Hematopoietic multipotent progenitor cell treated with erythropoietin and hydrocortisone succinate and interleukin-3 and kit ligand, for 6 days (in vitro differentiated cells): ENCODE measurements around the gene ISG20.

Source experiments
- DNase-seq: peaks from one replicate; pipeline ENCODE4 v3.0.0-alpha.2; 2015

The ISG20 gene

DNA sequence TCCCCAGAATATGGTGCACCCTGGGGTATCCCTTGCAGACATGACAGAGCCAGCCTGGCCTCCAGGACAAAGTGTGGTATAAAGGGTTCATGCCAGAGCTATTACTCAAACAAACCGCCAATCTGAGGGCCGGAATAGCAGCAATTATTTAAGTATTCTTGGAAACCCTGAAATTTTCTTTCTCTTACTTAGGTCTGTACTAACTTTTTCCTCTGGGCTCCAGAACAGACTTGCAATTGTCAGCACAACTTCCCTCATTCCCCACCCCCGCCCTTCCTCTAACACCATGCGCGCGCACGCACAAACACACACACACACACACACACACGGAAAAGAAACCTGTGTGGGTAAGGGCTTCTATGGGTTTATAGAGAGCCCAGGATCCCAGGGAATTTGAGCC, 56.3 kb downstream of the ISG20 start:
- DNase-seq: no peak

DNA sequence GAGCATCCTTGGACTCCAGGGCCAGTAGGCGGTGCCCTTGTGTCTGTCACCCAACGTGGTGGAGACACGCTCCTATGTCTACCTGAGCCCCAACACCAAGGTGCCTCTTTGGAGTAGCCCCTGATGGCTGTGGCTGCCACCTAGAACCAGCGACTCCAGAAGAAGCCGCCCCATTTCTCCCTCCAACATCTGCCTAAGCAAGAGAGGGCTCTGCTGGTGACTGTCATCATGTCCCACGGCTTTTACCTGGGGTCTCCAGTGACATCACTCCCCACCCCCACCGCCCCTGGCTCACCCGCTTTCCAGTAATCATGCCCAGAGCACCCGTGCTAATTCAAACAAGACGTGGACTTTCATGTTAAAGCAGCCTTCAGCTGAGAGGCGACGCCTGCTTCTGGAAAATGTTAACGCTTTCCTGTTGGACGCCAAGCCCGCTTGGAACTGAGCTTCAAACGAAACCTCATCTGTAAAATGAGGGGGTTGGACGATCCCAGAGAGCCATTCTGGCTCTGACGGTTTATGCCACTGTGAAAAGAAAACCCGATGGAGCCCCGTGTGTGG, 57.0 kb downstream of the ISG20 start:
- no peak for DNase-seq

DNA sequence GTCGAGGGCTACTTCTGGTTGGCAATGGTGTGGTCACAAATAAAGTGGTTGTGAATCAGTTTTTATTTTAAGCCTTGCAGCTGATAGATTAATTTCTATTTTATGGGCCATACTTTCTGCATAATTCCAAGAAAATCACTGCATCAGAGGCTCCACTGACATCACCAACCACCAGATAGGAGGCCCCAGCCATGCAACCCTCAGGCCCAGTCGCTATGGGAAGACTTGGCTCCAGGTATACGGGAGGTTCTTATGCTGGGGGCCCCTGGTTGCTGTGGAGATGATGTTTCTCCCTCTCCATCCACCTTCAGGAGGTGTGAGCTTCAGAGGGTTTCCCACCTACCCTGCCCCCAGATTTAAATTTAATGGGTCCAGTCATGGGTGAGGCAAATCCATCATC, 57.4 kb downstream of the ISG20 start:
- no peak for DNase-seq

DNA sequence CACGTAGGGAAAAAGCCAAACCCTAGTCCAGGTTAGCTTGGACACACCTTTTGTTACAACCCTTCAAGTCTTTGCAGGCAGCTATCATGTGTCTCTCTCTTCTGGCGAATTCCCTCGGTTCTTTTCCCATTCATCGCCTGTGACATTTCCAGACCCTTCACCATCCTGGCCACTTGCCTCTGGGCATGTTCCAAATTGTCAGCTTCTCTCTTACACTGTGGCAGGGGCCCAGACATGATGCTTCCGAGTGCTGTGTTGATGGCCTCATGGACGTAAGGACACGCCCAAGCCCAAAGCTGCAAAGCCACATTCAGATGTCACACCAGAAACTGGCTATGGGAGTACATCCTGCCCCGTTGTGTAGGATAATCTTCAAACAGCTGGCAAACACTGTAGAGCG, 58.5 kb downstream of the ISG20 start:
- DNase-seq: no peak

DNA sequence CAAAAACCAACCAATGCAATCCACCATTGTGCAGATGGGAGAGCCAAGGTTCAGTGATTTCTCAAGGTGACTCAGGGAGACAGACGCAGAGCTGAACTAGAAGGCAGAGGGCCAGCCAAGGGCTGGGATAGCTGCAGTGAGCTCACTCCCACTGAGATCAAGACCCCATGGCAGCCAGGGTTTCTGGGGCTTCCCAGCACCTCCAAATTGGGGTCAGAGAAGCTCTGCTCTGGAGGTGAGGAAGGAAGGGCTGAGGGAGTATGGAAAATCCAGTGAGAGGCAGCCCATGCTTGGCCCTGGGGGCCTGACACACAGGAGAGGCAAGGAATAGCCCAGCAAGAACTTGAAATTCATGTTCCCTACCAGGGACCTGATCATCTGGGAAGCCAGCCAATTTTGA, 61.0 kb downstream of the ISG20 start:
- no peak for DNase-seq

DNA sequence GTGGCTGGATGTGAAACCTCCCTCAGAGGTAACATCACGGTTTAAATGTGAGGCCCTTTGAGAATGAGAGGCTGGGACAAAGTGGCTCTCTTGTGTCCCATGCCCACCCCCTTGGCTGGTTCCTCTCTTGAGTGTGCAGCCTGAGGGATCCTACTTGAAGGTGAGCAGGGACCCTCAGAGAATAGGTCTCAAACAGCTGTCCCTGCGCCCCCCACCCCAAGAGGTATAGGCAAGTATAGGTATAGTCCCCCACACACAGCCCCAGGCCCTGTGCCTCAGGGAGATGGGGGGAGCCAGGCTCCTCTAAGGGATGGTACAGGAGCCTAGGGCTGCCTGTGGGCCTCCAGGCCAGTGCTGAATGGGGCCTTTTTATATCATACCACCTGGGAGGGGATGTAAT, 61.9 kb downstream of the ISG20 start:
- DNase-seq: no peak

DNA sequence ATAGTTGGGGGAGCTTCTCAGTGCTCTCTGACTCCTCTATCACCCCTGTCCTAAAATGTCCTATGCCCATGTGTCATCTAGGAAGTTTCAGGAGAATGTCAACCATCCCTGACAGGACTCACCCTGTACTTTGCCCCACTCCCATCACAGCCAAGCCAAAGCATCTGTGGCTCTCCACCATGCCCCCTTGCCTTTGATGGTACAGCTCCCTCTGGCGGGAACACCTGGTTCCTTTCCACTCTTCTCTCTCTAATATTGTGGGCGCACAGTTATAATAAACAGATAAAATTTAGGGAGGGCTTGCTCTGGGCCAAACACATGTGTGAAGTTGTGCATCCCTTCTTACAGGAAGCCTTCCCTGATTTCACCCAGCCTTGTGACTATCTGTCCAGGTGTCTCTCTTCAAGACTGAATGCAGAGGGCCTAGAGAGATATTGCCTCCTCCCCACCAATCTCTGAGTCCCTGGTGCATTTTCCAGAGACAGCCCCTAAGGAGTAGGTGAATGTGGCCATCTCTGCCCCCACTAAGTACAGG, 62.8 kb downstream of the ISG20 start:
- peak; percentile 9 for DNase-seq

DNA sequence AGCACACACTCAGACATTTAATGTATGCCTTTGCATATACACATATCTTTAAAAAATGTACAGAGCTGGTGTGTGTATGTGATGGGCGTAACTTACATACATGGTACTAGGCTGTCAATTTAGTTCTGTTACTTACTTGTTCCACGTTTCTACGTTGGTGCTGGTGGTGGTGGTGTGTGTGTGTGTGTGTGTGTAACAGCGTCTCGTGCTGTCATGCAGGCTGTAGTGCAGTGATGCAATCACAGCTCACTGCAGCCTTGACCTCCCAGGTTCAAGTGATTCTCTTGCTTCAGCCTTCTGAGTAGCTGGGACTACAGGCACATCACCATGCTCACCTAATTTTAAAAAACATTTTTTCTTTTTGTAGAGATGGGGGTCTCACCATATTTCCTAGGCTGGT, 64.2 kb downstream of the ISG20 start:
- DNase-seq: no peak

DNA sequence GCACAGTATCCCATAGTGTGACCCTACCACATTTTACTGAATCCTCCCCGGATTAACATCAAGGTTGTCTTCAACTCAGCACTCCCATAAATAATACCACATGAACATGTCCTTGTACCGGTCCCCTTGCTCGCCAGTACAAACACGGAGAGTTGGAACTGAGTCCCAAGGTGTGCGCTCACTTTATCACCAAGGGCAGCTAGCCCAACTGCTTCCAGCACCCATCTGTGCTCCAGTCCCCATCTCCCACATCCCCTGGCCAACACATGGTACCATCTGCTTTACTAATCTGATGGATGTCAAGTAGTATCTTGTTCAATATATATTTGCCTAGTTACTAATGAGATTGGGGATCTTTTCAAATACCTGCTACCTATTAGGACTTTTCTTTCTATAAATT, 64.7 kb downstream of the ISG20 start:
- DNase-seq: no peak

DNA sequence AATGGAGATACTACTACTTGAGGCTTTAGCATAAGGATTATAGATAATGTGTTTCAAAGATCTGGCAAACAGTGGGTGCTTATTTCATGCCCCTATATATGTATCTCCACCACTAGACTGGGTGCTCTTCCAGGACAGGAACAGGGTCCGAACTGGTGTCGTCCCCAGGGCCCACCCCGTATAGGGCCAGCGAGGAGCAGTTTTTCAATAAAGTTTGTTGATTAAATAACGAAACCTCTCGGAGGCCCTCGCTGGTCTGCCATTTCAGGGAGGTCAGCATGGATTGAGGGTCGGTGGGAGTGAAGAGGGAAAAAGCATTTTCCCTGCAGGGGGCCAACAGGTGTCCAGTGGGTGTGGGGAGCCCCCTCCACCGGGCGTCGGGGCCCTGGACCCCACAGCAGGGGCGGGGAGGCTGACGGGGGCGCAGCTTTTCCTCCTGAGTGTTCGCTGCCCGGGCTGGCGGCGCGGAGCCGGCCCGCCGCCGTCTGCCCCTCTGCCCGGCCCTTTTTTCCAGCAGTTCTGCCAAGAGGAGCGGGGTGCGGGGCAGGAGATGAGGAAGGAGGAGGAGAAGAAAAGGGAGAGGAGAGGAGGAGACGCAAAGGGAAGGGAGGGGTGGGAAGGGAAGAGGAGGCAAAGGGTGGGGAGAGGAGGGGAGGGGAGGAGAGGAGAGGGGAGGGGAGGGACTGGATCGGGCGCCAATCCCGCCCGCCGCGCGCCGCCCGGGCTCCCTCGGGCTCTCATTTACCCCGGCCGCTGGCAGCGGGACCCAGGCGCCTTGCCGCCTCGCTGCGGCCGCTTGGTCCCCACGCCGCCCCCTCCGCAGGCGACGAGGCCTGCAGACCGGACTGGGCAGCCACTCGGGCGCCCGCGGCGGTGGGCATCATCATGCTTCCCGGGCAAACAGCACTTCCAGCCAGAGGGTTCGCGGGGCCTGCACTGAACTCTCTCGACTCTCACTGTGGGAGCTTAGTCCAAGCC, 66.3 kb downstream of the ISG20 start:
- DNase-seq: peak; percentile 3

DNA sequence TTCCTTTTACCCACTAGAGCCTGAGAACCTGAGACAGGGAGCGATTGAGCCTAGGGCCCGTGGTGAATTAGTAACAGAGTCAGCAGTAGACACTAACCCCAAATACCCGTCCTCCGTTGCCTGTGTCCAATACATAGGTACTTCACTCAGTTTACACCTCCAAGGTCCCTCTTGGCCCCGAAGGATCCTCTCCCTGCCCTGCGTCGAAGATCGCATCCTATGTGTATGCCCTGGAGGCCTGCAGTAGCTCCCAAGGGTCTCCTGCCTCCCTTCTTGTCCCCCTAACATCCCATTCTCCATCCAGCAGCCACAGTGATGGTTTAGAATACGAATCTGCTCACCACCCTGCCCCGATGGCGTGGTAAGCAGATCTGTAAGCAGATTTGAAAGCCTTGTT, 67.0 kb downstream of the ISG20 start:
- DNase-seq: no peak
